ENCODE data around the gene QPCT. TPM values are rescaled to one million over a fixed set of nuclear protein-coding genes. Genes with fewer than 3 reads are reported as not detected.

Gene QPCT
- total RNA-seq (2012; rRNA removed): 2.2 TPM in 2 replicates
- polyA plus RNA-seq (2012; rRNA removed): 1.6 and 1.9 TPM in 2 replicates
- 1.2 and 1.5 TPM in 2 replicates for polyA plus RNA-seq (2012; cell fraction: cytosol; rRNA removed)
- polyA plus RNA-seq (2012; cell fraction: nucleus; rRNA removed; ENCODE audit: low replicate concordance): 0.35 and 0.85 TPM in 2 replicates
- percentile 20 among the genes with signal in this experiment for Bru-seq, nascent RNA
- BruChase-seq, experiment 1, labeled RNA remaining after a 6-hour chase: percentile 21 among the genes with signal in this experiment
- percentile 16 among the genes with signal in this experiment for BruChase-seq, experiment 2, labeled RNA remaining after a 2-hour chase
- long read RNA-seq, partial matches to known transcripts: 1 of 5 reads
- long read RNA-seq, other reads (novel, unspliced or antisense): 1 of 5 reads

DNA sequence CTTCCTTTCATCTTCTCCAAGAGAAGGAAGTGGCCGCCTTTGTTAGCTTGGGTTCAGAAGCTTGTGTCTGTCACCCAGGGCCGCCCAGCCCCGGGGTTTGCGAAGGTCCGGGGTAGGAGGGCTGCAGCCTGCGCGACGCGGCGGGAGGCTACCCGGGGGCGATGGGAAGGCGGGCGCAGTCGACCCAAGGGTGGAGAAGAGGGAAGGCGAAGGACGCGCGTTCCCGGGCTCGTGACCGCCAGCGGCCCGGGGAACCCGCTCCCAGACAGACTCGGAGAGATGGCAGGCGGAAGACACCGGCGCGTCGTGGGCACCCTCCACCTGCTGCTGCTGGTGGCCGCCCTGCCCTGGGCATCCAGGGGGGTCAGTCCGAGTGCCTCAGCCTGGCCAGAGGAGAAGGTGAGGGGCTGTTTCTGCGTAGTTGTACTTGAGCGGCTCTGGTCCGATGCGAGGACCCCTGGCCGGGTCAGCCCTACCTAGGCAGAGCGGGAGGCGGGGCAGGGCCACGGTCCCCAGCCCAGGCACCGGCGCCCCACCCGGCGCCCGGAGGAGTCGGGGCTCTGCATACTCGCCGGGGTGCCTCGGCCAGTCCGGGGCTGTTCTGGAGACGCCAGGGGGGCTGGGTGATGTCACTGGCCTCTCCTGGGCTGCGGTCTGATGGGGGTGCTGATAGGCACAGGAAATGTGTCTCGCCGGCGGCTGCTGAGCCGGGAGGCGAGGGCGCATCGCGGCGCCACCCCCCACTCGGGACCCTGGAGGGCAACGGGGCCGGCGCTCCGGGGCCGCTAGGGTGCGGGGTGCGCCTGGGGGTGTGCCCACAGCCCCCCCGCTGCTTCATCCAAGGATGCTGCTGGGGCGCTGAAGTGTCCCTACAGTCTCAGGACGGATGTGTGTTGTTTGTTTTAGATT is at the start of gene QPCT:
Gene QPCT, plus strand, starts transcription at position 178 of the 909 bp plus-strand sequence. Its CDS starts 102 bp downstream, at position 280.
- ChIA-PET POLR2A (ENCODE audit: unreplicated experiment) (no interaction called here), CTCF (interaction anchor here (0.7 to 1.5 kb wide), 2 partner anchors 15 to 175 kb away, joined by 3 to 5 read pairs; no protein-coding TSS in a partner anchor)
- Histone ChIP-seq H2BK15ac (ENCODE audit: low read depth, low read length) (no peak within 1 kb of the TSS), H2BK120ac (ENCODE audit: low read depth, low read length) (peak within 1 kb of the TSS; percentile 6), H3K4me1 (ENCODE audit: control insufficient read depth, insufficient read depth, low read length) (no peaks in the 10 kb centered on the region; the same call in 1 of the 2 replicates), H3K36me3 (ENCODE audit: control insufficient read depth, insufficient read depth, low read length) (no peaks in the 10 kb centered on the region), H2AK5ac (ENCODE audit: low read depth, low read length) (no peak within 1 kb of the TSS), H2AFZ (replicated peaks; ENCODE audit: low read length, poor library complexity) (peak within 1 kb of the TSS; percentile 91), H3K4ac (ENCODE audit: low read depth, low read length) (no peak within 1 kb of the TSS), H3K4me3 (ENCODE audit: insufficient read depth, low read depth, low read length) (peak within 1 kb of the TSS; percentile 56), H3K79me1 (ENCODE audit: low read depth in 1 of 2, low read length in 2 of 2) (no peaks in the 10 kb centered on the region), H2AK9ac (replicated peaks; ENCODE audit: low read depth, low read length, poor library complexity) (peak within 1 kb of the TSS; percentile 52), H3K27me3 (ENCODE audit: control insufficient read depth, insufficient read depth, low read length) (peaks cover 5% of the 10 kb centered on the region), H4K91ac (ENCODE audit: insufficient read depth, low read depth, low read length) (no peak within 1 kb of the TSS), H3K4me2 (ENCODE audit: low read depth, low read length) (peak within 1 kb of the TSS; percentile 83), H3K9me1 (ENCODE audit: insufficient read depth, low read length) (no peaks in the 10 kb centered on the region), H3K23ac (ENCODE audit: low read depth, low read length) (no peak within 1 kb of the TSS), H3K9ac (ENCODE audit: low read depth, low read length) (0 out of 2 replicates have a peak within 1 kb of the TSS, but pooled peaks have one; percentile 12), H2BK5ac (ENCODE audit: low read depth, low read length, poor library complexity, severe bottlenecking) (no peak within 1 kb of the TSS), H3K18ac (ENCODE audit: low read depth, low read length) (no peak within 1 kb of the TSS), H3K27ac (ENCODE audit: insufficient read depth, low read length) (no peak within 1 kb of the TSS), H4K5ac (ENCODE audit: low read depth, low read length) (no peak within 1 kb of the TSS), H2BK20ac (ENCODE audit: low read depth, low read length) (no peak within 1 kb of the TSS), H3K14ac (replicated peaks; ENCODE audit: low read depth, low read length) (no peak within 1 kb of the TSS), H3K9me3 (ENCODE audit: control insufficient read depth, insufficient read depth, low read length) (no peaks in the 10 kb centered on the region), H3K56ac (ENCODE audit: extremely low read depth, insufficient read depth, low read length) (no peak within 1 kb of the TSS), H4K8ac (ENCODE audit: low read depth in 2 of 2, low read length in 2 of 2) (peak within 1 kb of the TSS in 1 of 2 experiments; percentile 13; a peak in 1 of 4 replicates), H4K20me1 (ENCODE audit: insufficient read depth, low read length) (no peaks in the 10 kb centered on the region)
- dilution Hi-C loops (cut with HindIII; ENCODE audit: low sequenced_read_pairs, unreplicated experiment): no loop called here
- ATAC-seq (ENCODE audit: low read depth) (peak; percentile 80), DNase-seq (peak; percentile 44)
- in situ Hi-C loops (cut with MboI; ENCODE audit: low sequenced_read_pairs): no loop called here
- BruUV-seq (replicated peaks): no TSS peak
- TF ChIP-seq MAZ (IDR thresholded peaks at IDR 0.05; ENCODE audit: borderline replicate concordance, low read depth, low read length): peak; percentile 21; the same call in 1 of the 2 replicates
- TF ChIP-seq, protein P1, sequence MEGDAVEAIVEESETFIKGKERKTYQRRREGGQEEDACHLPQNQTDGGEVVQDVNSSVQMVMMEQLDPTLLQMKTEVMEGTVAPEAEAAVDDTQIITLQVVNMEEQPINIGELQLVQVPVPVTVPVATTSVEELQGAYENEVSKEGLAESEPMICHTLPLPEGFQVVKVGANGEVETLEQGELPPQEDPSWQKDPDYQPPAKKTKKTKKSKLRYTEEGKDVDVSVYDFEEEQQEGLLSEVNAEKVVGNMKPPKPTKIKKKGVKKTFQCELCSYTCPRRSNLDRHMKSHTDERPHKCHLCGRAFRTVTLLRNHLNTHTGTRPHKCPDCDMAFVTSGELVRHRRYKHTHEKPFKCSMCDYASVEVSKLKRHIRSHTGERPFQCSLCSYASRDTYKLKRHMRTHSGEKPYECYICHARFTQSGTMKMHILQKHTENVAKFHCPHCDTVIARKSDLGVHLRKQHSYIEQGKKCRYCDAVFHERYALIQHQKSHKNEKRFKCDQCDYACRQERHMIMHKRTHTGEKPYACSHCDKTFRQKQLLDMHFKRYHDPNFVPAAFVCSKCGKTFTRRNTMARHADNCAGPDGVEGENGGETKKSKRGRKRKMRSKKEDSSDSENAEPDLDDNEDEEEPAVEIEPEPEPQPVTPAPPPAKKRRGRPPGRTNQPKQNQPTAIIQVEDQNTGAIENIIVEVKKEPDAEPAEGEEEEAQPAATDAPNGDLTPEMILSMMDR (conservative IDR thresholded peaks at IDR 0.05; ENCODE audit: low read depth, low read length): no peak
- no peak for TF ChIP-seq CEBPB (IDR thresholded peaks at IDR 0.05; ENCODE audit: low read depth, low read length)
- 7% methylated on average over 3 of the region's 73 CpGs; no CpG with 5 or more reads in 1 of the 2 experiments for WGBS, 2 experiments (ENCODE audit: extremely low coverage in 2 of 2, insufficient read length in 1 of 2)
- intact Hi-C loops (cut with micrococcal nuclease): no loop called here

All from IMR-90 (cell line).